ENCODE measurements around the gene NUDT12. TPM values are rescaled to one million over a fixed set of nuclear protein-coding genes. Genes with fewer than 3 reads are reported as not detected.
A peak's percentile ranks its signal among the peaks of the same experiment; 100 is the strongest.

The NUDT12 gene
- total RNA-seq, 1 donor from 2014 or later = 17.6 TPM

DNA sequence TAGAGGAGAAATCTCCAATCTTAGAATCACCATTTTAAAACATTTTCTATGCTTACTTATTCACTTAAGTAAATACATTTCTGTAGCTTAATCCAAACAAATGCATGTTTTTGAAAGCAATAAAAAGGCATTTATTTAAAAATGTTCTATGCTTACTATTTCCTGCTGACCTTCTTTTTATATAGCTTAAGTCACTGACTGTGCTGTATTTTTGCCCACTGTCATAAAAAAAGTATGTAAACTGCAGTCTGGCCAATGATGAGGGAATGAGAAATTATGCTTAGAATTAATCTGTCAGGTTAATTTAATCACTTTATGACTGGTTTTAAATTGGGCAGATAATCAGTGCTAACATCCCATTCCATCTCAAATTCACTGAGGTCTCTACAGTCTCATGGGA is 20.1 kb downstream of the NUDT12 start:
- Mint-ChIP-seq H3K4me3 (no peak overlapping the region), H3K9me3 (no peaks in the 10 kb centered on the region), H3K27ac (ENCODE audit: unreplicated experiment) (no peak overlapping the region), H3K4me1 (peaks cover 7% of the 10 kb centered on the region), H3K27me3 (ENCODE audit: low read depth) (no peaks in the 10 kb centered on the region), H3K36me3 (ENCODE audit: low read depth) (no peaks in the 10 kb centered on the region)
- no peak for DNase-seq (ENCODE audit: low read depth, low spot score)
- TF ChIP-seq, protein P1, sequence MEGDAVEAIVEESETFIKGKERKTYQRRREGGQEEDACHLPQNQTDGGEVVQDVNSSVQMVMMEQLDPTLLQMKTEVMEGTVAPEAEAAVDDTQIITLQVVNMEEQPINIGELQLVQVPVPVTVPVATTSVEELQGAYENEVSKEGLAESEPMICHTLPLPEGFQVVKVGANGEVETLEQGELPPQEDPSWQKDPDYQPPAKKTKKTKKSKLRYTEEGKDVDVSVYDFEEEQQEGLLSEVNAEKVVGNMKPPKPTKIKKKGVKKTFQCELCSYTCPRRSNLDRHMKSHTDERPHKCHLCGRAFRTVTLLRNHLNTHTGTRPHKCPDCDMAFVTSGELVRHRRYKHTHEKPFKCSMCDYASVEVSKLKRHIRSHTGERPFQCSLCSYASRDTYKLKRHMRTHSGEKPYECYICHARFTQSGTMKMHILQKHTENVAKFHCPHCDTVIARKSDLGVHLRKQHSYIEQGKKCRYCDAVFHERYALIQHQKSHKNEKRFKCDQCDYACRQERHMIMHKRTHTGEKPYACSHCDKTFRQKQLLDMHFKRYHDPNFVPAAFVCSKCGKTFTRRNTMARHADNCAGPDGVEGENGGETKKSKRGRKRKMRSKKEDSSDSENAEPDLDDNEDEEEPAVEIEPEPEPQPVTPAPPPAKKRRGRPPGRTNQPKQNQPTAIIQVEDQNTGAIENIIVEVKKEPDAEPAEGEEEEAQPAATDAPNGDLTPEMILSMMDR (conservative IDR thresholded peaks at IDR 0.05) = no peak

DNA sequence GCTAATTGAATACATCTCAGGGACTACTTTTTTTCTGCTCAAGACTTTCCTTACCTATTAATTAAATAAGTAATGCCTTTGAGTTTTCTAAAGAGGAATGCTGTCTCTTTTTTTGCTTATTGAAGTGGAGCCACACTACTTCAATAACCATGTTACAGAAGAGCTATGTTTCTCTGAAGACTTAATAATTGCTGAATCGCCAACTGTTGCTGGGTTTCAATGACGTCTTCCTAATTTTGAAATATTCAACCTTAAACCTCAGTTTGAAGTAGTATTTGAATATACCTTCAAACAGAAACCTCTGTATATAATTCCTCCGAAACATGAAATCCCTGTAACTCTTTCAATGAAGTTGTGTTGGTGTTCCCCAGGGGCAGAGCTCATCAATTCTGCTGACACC is 21.0 kb downstream of the NUDT12 start:
- DNase-seq (ENCODE audit: low read depth, low spot score) = no peak
- no peaks in the 10 kb centered on the region for H3K9me3 Mint-ChIP-seq
- H3K4me1 Mint-ChIP-seq = peaks cover 7% of the 10 kb centered on the region
- no peaks in the 10 kb centered on the region for H3K36me3 Mint-ChIP-seq (ENCODE audit: low read depth)
- H3K27me3 Mint-ChIP-seq (ENCODE audit: low read depth) = no peaks in the 10 kb centered on the region
- peak overlapping the region; percentile 54 for H3K27ac Mint-ChIP-seq (ENCODE audit: unreplicated experiment)
- H3K4me3 Mint-ChIP-seq = no peak overlapping the region
- TF ChIP-seq, protein P1 (conservative IDR thresholded peaks at IDR 0.05) = no peak

DNA sequence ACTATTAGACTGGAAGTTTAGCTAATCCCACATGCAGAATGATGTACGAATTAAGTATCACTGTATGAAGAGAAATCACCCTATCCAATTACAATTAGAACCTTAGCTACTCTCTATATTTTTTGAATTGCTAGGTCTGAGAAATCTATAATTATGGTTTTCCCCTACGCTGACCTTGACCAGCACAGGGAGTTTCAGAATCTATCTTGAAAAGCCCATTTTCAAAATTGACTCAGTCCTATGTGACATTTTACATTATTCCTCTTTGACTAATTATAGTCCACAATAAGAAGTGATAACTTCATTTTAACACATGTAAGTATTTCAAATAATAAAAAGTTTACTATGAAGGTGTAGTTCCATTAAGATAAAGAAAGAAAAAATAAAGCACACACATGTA is 21.5 kb downstream of the NUDT12 start:
- Mint-ChIP-seq H3K9me3 (no peaks in the 10 kb centered on the region), H3K27me3 (ENCODE audit: low read depth) (no peaks in the 10 kb centered on the region), H3K27ac (ENCODE audit: unreplicated experiment) (no peak overlapping the region), H3K4me1 (peaks cover 7% of the 10 kb centered on the region), H3K4me3 (no peak overlapping the region), H3K36me3 (ENCODE audit: low read depth) (no peaks in the 10 kb centered on the region)
- TF ChIP-seq, protein P1 (conservative IDR thresholded peaks at IDR 0.05) = no peak
- DNase-seq (ENCODE audit: low read depth, low spot score) = no peak

DNA sequence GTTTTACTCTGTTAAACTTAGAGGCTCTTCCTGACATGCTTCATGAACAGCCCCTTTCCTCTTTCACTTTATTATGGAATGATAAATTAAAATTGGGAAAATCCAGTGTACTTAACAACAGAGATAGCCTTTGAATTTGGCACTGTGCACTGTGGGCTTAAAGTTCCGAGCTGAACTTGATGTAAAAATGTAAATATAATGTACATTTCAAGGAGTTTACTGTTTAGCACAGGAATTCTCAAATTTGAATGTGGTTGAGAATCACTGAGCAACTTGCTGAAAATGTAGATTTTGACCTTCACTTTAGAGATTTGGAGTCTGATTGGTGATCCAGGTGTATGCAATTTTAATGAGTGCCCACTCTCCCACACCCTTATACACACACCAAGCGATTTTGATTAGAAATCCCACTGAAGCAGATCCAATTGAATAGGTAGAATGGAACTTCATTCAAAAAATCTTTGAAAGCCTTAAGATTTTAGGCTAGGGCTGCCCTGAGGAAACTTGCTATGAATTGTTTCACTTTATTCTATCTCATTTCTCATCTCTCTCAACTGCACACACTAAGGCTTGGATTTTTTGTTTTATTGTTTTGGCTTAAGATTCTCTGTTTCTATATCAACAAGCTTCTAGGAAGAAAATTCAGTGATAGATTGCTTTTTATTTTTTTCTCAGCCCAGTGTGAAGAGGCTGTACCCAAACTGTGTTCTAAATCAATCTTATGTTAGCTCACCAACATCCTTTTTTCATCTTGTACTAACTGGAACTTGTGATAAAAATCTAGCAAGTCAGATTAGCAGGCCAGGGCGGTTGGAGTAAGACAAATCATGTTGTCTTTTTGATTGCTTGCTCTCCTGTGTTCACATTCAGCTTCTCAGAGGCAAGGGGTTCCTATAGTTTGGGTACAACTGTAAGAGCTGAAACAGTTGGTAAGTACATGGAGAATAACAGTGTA is 22.9 kb downstream of the NUDT12 start:
- Mint-ChIP-seq H3K27me3 (ENCODE audit: low read depth) (no peaks in the 10 kb centered on the region), H3K9me3 (no peaks in the 10 kb centered on the region), H3K36me3 (ENCODE audit: low read depth) (no peaks in the 10 kb centered on the region), H3K27ac (ENCODE audit: unreplicated experiment) (peak overlapping the region; percentile 28), H3K4me3 (no peak overlapping the region), H3K4me1 (peaks cover 7% of the 10 kb centered on the region)
- DNase-seq (ENCODE audit: low read depth, low spot score) = no peak
- TF ChIP-seq, protein P1 (conservative IDR thresholded peaks at IDR 0.05) = no peak

DNA sequence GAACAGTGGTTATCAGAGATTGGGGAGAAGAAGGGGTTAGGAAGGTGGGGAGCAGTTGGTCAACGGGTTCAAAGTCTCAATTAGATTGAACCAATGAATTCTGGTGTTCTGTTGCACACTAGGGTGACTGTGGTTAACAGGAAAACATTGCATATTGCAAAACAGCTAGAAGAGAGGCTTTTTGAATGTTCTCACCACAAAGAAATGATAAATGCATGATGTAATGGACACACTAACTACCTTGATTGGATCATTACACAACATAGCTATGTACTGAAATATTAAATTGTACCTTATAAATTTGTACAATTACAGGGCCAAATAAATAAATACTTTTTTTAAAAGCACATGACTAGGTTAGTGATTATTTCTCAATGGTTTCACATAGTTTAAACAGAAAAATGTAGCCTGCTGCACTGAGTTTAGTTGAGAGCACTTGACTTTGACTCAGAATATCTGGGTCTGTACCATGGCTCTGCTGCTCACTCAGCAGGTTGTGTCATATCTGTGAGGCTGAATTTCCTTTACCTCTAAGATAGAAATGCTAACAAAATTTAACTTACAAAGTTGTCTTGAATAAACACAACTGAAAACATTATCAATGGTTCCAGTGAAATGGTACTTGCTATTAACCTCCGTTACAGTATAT is 30.4 kb downstream of the NUDT12 start:
- H3K27ac Mint-ChIP-seq (ENCODE audit: unreplicated experiment) = no peak overlapping the region
- H3K4me1 Mint-ChIP-seq = no peaks in the 10 kb centered on the region

More for the DNA sequence above, 30.4 kb downstream of the NUDT12 start:
- Mint-ChIP-seq H3K9me3 (no peaks in the 10 kb centered on the region), H3K4me3 (no peak overlapping the region), H3K36me3 (ENCODE audit: low read depth) (no peaks in the 10 kb centered on the region), H3K27me3 (ENCODE audit: low read depth) (no peaks in the 10 kb centered on the region)
- DNase-seq (ENCODE audit: low read depth, low spot score) = no peak
- TF ChIP-seq, protein P1 (conservative IDR thresholded peaks at IDR 0.05) = no peak
